Central memory CD4-positive, alpha-beta T cell (primary cell): ENCODE results near the gene HOXB4.

ENCODE experiments used
- DNase-seq: peaks from one replicate; pipeline ENCODE4 v3.0.0; 2022

HOXB4 gene

DNA sequence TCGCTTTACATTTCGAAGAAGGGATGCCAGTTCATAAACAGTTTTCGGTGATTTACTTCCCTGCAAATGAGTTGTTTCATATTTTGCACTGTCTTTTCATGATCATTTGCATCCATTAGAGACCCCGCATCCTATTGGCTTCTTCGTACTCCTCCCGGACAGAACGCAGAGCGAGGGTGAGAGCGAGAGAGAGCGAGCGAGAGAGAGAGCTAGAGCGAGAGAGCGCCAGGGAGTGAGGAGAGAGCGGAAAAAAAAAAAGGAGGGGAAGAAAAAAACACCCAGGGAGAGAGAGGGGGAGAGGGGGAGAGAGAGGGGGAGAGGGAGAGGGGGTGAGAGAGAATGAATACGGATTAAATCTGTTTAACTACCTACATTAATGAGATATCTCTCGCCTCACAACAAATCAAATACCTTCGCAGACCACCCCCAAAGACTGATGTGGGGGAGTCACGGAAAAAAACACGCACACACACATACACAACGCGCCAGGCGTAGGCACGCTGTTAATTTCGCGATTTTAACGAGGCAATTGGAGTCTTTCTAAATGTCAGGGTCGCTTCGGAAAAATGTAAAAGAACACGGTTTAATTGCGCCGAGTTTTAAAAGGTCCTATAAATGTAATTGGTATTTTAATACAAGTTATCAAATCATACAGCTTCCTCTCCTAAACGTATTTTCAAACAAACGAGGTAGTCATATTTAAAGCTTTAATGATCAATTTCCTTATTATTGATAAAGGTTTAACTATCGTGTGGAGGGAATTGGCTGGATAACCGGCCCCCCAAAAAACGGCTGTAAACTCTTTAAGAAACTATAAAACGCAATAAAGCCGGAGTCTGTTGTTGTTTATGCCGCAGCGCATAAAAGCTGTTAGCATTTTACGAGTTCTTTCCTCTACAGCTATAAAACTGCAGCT is 37.2 kb upstream of the HOXB4 start, which contains the start of gene HOXB8:
Gene HOXB8 (minus strand): TSS at position 246 of the 916 bp plus-strand sequence. CDS start 588 bp downstream, outside the sequence.
- DNase-seq, result no peak

DNA sequence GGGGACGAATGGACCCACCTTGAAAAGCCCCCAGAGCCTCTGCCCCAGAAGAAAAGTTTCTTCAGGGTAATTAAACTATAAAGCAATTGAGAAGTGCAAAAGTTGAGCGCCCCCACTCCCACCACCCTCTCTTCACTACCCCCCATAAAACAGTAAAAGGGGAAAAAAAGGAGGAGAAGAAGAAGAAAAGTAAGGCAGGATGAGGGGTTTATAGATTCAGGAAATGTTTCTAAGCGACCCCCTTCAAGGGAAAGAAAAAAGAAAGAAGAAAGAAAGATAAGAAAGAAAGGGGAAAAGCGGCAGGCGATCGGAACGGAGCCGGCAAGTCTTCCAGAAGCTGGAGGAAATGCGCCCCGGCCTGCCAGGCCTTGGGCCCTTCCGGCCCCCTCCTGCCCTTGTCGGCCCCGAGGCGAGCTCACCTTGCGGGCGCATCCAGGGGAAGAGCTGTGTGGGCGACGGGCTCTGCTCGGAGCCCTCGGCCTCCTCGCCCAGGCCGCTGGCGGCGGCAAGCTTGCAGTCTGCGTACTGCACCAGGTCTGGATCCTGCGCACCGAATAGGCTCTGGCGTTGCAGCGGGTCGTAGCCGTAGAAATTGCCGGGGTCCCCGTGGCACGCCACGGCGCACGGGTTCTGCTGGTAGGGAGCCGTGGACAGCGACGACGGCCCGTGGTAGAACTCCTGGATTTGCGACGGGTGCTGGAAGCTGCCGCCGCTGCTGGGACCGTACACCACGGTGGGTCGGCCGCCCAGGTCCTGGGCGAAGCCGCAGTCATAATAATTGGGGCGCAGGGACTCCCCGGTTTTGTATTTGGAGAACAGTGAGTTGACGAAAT is 35.9 kb upstream of the HOXB4 start:
- peak; percentile 21 for DNase-seq

DNA sequence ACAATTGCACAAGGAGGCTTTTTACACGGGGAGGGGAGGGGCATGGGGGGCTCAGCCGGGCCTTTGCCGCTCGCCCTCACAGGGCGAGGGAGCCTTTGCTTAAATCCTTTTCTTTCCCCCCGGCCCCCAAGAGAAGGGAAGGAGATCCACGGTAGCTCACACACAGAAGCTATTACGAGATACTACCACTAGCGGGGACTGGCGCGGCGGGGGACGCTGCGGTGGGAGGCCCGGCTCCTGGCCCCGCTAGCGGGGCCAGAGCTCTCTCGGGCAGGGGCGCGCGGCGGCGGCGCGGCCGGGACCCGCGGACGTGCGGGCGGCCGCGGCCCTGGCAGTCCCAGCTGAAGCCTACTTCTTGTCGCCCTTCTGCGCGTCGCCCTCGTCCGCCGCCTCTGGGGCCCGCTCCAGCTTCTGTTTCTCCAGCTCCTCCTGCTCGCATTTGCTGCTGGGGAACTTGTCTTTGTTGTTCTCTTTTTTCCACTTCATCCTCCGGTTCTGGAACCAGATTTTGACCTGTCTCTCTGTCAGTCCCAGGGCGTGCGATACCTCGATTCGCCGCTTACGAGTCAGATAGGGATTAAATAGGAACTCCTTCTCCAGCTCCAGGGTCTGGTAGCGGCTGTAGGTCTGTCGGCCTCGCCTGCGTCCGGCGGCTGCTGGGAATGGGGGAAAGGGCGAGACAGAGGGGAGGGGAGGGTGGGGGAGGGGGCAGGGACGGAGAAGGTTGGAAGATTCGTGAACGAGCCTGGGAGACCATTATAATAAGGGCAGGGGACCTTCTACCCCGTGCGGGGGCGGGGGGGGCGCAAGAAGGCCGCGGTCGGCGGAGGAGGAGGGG is 34.9 kb upstream of the HOXB4 start:
- peak; percentile 39 for DNase-seq

DNA sequence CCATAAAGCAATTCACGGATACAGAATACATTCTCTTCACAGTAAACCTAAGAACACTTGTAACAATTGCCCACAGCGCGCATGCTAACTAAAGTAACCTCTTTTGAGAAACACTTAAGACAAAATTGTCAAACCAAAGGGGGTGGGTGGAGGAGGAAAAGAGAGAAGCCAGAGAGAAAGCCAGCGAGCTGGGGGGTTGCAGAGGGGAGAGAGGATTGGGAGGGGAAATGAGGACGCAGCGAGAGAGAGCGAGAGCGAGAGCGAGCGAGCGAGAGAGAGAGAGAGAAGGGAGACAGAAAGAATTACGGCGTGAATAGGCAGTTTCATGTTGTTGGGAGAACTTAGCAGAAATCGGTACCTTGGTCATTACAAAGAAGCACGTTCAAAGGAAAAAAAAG is 34.3 kb upstream of the HOXB4 start:
- DNase-seq, result no peak

DNA sequence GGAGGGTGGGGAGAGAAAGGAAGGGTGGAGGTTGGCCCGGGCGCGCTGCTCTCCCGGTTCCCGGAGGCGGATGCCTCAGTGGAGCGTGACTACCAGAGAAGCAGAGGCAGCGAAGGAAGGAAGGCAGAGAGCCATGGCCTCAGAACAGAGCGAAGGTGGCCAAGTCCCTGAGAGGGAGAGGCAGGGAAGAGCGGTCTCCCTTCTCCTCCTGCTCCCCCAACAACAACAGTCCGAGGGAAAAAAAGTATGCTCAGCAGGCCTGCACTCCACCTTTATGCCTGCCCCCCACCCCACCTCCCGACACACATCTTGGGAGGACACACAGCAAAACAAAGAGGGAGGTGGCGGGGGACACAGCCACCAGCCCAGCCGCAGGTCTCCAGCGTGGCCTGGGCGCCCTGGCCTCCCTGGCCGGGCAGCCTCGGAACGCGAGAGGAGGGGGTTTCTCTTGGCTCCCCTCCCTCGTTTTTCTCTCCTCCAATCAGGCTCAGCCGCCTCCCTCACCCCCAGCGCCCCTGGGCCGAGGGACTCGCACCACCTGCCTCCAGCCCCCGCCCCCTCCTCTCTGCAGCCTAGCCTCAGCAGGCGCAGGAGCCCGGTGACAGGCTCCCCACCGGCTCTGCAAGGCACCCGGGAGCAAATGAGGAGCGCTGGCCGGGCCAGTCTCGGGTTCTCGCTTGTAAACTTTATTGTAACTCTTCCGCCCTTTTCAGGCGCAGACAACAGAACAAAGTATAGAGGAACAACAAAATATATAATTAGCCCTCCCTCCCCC is 33.7 kb upstream of the HOXB4 start:
- DNase-seq, result no peak

DNA sequence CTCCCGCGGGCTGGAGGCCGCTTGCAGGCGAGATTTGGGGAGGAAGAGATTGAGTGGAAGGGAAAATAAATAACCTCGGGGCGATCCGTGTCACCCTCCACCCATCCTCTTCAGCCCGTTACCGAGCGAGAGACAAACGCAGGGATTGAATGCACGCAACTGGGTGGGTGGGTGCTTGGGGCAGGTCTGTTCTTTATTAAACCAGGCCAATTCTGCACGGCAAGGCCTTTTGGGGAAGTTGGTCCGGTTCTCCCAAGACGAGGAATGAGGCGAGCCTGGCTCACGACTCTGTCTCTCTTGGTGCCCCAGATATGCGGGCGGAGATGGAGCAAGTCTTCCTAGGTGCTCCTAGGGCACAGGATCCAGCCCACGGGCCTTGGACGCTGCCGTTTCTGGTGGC is 33.1 kb upstream of the HOXB4 start:
- no peak for DNase-seq

DNA sequence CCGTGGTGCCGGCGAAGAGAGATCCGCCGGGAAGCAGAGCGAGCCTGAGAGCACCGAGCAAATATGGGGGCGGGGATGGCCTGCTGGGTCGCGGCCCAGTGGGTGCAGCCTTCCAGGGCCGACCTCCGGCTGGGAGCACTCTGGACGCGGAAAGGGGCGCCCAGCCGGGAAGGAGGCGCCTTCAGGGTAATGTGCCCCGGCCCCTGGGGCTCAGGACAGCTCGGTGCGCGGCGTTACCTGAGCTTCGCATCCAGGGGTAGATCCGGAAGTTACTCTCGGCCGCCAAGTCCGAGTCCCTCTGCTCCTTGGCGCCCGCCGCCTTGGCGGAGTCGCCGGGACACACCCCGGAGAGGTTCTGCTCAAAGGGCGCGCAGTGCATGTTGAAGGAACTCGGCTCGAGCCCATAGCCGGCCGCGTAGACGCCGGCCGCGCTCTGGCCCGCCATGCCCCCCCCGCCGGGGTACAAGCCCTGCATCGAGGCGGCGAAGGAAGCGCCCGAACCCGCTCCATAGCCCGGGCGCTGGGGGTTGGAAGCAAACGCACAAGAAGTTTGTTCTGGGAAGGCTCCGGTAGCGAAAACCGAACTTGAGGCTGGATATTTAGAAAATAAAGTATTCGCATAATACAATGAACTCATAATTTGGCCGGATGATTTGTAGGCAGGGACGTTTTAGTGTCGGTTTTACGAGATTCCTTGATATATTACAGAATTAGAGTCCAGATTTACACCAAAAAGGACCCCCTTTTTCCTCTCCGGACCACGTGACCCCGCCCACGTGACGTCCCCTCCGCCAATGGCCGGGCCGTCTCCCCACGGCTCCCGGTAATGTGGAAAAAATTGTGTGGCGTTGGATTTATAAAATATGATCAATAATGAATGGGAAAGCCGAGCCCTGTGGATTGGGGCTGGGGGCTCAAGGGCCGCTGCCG is 32.4 kb upstream of the HOXB4 start, which contains the start of gene HOXB7:
Gene HOXB7 (minus strand): TSS at position 736 of the 930 bp plus-strand sequence. CDS start 99 bp downstream, at position 637.
- DNase-seq, result no peak

DNA sequence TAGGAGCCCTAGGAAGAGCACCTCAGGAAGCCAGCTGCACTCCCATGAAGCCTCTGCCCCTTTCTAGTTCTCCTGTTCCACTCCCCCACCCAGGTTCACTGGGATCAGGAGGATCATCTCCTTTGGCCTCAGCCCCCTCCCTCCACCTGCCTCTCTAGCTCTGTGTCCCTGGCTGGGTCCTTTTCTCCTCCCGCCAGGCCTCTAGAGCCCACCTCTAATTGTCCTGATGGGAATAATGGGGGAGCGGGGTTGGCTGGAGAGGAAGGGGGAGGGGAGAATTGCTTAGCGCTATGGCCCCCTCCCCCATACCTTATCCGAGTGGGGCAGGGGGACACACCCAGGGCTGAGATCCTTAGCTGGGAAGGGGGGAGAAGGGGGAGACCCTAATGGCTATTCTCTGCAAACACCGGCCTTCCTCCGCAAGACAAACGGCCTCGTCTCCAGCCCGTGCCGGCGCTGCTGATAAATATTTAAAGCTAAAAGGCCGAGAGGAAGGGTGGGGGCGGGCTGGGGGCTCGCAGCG is 31.7 kb upstream of the HOXB4 start:
- no peak for DNase-seq

DNA sequence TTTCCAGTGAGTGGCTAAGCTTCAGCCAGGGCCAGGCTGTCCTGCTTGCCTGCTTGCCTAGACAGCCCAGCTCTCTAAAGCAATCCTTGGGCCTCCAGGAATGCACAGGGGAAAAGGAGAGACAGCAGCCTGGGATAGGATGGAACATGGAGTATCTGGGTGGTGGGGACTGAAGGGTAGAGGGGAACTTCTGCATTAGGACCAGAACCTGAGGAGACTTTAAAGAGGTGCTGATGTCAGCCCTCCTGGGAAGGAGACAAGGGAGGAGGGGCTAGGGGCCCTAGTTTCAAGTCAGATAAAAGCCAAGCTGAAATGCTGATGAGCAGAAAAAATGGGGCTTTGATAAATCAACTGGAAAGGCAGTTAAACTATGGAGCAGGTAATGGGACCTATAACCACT is 30.9 kb upstream of the HOXB4 start:
- no peak for DNase-seq

DNA sequence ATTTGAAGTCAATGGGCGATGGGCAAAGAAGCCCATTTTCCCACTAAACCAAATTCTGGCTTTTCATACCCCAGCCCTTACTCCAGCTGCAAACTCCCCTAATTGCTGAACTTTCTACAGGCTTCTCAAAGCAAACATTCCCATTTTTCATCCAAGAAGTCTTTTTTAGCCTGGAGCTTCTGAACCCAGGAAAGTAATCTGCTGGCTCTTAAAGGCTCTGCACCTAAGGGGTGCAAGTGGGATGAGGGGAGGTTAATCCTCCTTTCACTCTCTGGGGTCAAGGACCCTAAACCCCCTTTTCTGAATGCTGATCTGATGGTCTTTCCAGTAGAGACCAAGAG is 30.3 kb upstream of the HOXB4 start:
- no peak for DNase-seq

DNA sequence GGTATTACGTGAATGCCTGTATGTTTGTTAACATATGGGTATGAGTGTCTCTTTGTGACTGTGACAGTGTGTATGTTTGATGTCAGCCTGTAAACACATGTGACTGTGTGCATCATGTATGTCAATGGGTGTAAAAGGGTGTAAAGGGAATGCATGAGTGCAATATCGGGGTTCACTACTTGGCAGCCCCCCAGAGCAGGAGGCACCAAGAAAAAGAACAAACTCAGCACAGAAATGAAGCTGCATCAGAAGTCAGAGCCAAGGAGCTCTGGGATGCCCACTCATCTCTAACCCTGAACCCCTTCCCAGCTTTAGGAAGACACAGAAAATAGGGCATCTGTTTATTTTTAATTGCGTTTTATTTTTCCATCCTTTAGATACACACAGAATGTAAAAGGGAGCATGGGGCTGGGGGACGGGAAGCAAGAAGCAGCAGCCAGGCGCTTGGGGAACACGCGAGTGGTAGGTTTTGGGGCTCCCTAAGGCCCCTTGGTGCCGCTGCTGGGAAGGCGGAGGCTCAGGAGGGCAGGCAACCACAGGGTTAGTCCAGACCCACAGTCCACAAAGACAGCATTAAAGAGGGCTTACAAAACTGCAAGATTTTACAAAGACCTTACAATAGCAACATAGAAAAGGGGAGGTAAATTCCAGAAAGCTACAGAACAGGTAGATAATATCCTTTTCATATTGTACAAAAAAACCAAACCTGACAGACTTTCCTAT is 28.9 kb upstream of the HOXB4 start:
- no peak for DNase-seq

DNA sequence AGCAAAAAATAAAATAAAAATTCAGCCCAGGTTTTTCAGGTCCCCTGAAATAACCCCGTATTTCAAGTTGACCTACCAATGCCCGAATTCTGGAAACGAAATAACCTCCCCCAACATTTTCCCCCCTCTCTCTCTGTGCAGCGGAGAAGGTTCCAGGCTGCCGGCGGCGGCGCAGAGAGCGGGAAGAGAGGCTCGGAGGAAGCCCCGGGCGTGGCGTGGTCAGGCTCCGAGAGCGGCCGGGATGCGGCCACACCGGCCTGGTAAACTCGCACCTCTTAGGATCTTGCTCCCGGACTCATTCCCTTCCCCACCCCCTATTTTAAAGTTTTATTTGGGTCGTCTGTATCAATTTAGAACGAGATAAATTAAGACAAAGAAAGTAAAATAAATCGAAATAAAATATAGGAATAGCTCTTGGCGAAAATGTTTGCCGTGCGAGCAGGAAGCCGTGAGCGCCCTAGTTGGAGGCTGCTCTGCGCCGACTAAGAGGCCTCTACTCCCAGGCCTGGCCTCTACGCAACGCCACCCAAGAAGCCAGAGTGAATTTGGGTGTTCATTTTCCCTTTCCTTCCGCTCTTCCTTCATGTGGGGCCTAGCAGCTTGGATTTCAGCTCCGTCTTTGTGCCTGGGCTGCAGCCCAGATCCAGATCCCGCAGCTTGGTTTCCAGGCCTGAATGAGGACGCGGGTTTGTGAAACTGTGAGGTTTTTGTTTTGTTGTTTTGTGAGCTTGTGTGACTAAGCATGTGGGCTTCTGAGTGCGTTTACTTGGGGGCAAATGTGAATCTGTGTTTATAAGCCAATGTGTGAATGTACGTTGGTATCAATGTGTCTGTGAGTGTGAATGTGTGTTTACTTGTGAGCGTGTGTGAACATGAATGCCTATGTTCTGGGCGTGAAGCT is 28.1 kb upstream of the HOXB4 start:
- no peak for DNase-seq

DNA sequence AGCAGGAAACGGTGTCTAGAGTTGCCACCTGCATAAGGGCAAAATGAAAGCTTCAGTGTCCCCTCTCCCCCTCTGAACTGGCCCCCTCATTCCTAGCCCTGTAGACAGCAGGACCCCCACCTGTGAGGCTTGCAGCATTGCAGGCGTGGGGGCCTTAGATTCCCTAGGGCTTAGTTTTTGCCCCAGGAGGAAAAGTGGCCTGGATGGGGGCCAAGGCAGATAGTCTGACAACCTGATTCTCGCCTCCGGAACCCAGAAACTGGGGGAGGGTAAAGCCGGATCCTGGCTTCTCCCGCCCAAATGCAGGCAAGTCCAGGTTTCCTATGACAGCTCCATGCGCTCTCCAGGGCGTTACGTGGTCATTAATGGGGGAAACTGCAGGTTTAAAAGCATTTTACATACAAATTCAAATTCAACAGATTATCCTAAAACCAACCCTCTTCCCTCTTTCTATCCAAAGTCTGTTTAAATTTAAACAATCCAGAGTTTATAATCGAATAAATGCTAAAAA is 27.3 kb upstream of the HOXB4 start:
- DNase-seq, result no peak

DNA sequence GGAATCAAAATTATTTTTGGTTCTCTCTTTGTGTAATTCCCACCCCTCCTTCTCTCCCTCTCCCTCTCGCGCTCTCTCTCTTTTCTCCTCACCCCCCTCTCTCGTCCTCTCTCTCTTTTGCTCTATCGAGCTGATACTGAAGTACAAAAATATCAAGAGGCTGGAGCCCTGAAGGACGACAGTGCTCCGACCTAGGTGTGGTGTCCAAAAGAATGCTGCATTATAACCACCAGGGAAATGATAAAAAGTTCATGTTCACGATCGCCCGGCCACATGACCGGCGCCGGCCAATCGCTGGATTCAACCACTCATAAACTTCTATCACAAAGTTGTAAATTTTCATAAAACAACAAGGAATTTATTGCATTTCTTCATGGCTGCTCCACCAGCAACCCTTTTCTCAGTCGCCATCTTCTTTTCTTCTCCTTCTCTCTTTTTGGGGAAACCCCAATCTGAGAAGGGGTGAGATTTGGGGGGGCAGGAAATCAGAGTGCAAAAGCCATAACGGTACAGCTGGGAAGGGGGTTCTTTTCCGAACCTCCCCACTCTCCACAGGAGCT is 26.7 kb upstream of the HOXB4 start, which contains the start of gene HOXB6:
Gene HOXB6 (minus strand): TSS at position 217 of the 560 bp plus-strand sequence. CDS start 6,836 bp downstream, outside the sequence.
- DNase-seq, result no peak

DNA sequence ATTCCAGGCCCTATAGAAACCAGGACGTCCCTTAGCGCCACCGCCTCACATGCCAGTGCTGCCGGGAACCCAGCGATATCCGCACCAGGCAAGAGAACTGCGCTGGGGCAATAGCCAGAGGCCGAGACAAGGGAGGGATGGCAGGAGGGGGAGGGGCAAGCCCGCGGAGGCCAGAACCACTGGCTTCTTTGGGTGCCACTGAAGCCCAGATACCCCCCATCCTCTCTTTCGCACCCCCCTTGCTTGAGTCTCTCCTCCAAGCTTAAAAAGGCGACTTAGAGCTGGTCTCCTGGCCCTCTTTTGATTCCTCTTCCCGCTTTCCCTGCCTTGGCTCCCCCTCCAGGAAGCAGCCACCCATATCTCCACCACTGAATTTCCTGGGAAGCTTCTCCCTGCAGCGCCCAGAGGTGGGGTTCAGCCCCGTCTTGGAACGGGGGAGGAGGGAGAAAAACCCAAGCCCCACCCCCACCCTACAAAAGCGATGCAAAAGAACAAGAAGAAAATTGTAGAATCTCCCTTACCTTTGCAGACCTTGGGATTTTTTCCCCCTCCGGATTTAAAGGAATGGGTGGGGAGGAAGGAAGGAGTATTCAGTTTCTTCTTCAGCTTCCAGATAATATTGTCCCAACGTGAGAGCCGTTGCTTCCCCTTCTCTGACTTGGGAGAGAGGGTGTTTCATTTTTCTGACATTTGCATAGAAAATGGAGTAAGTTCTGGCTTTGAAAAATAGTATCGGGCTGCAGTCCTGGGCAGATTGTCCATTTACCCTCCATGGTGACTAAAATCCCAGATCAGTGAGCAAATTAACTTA is 26.0 kb upstream of the HOXB4 start:
- no peak for DNase-seq

DNA sequence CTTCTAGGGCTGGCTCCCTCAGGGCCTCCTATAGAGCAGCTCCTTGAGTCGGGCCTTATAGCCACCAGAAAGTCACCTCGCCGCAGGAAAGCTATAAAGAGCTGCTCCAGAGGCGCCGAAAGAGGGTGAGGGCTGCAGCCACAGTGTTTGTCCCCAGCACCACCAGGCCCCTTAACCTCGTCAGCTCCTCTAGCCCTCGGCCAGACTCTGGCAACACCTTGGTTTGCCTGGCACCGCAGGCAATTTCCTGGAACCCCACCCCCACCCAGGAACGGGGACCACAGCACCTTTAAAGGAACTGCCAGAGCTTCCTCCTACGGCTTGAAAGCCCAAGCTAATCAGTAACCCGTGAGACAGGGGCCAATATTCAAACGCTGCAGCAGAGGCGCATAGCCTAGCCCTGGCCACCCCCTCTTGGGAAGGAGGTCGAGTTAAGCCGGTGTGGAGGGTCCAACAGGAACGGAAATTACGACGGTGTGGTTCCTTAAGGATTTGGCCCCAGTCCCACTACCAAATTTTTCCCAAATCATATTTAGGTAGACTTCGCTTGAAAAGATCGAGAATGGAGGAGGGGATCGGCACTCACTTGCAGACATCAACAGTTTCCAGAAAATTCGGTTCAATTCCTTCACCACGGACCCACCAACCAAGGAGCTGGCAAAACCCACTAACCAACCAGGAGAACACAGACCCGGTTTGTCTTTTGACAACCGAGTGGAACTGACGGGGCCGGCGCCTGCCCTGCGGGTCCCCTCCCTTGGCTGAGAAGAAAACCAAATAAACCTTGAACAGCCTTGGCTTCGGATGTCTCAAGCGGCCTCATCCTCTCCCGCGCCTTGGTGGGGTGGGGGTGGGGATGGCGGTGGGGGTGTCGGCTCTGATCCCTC is 23.6 kb upstream of the HOXB4 start:
- DNase-seq, result no peak
